GM18511 (cell line): ENCODE results near the gene BCL2L12.

ENCODE experiments used
- ATAC-seq: cut with Tn5 transposase; IDR thresholded peaks from one replicate; pipeline ENCODE4 v1.9.1; 2021; ENCODE audit warnings: mild to moderate bottlenecking, moderate library complexity; ENCODE audit not compliant: unreplicated experiment

Gene BCL2L12

GRCh38 chr19:49684251-49684982 lies 18.7 kb downstream of the BCL2L12 start:
- ATAC-seq: no peak

DNA sequence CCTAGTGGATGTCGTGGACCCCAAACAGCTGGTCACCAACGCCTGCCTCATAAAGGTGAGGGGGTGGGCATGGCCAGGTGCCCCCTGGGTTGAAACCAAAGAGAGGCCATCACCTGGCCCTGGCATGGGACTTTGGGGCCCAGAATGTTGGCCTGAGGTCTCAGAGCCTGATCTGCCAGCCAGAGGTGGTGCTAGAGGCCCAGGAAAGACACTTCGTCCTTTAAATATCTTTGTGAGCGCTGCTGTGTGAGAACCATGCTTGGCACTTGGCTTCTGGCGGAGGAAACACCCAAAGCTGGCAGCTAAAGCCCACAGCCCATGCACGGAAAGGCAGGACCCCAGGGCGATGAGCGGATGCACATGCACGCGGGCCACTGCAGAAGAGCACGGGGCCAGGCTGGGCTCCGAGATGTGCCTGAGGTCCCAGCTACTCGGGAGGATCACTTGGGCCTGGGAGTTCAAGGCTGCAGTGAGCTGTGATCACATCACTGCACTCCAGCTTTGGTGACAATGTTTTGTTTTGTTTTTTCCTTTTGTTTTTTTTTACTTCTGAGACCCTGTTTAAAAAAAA lies 19.3 kb downstream of the BCL2L12 start:
- no peak for ATAC-seq

DNA sequence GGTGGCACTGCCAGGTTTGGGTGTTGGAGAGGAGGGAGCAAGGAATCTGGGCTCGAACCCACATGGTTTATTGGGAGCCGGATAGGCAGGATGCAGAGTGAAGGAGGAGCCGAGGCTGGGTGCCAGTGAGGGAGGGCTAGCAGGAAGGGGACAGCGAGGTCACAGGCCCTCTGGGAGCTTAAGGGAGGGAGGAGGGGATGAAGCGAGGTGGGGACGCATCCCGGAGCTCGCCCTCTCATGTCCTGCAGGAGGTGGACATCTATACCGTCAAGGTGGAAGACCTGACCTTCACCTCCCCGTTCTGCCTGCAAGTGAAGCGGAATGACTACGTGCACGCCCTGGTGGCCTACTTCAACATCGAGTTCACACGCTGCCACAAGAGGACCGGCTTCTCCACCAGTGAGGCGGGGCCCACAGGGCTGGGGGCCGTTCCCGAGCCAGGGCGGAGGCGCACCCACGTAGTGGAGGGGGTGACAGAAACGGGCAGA lies 20.2 kb downstream of the BCL2L12 start:
- ATAC-seq: no peak

DNA sequence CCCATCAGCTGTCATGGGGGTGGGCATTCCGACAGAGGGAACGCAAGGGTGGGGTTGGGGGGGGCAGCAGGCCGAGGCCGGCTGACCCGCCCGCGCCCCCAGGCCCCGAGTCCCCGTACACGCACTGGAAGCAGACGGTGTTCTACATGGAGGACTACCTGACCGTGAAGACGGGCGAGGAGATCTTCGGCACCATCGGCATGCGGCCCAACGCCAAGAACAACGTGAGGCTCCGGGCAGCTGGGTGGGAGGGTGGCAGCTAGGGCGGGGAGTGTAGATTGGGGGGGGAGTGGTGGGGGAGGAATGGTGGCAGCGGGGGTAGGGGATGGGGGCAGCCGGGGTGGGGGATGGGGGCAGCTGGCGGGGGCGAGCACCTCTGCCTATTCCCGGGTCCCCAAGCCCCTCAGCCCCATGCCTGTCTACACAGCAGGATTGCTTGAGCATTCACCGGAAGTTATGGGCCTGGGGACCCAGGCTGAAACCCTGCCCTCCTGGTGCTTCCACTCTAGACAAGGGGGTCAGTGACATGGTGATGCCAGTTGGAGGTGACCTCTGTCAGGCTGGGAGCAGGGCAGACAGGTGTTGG lies 20.9 kb downstream of the BCL2L12 start:
- no peak for ATAC-seq

DNA sequence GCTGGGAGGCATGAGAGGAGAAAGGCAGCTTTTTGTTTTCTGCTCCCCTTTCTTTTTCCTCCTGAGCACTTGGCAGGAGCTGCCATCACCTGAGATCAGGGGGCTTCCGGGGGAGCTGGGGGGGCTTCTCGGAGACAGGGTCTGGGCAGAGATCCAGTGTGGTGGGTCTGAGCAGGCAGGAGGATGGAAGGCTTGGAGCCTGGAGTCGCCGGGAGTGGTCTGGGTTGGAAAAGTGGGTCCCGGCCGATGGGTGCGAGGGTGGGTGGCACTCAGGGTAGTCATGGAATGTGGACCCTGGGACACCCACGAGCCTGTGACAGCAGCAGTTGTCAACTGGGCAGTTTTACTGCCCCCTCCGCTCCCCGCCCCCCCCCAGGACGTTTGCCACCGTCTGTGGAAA lies 21.4 kb downstream of the BCL2L12 start:
- no peak for ATAC-seq

- no peak for ATAC-seq
Measured at GRCh38 chr19:49687566-49688316, 22.0 kb downstream of the BCL2L12 start.

DNA sequence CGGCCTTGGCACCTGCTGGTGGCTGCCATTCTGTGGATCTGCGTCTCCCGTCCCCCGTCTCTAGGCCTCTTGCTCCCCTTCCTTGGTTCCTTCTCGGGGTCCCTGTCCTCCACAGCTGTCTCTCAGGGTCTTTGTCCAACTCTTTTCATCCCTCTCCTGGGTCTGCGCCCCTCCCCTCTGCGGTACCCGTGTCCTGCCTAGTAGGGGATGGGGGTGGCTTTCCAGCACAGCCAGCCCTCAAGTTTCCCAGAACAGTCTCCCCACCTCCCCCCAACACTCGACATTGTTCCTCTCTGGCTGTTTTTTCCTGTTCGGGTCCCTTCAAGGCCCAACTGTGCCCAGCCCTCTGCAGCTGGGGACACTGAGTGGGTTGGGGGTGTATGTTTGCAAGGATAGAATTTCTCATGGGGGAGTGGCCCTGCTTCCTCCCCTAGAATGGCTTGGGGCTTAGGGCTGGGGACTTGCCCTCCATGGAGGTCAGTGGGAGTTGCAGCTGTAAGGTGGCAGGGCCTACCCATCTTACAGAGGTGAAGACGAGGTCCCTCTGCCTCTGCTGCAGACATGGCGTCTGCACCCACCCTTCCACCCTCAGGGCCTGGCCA lies 22.9 kb downstream of the BCL2L12 start:
- ATAC-seq: no peak

DNA sequence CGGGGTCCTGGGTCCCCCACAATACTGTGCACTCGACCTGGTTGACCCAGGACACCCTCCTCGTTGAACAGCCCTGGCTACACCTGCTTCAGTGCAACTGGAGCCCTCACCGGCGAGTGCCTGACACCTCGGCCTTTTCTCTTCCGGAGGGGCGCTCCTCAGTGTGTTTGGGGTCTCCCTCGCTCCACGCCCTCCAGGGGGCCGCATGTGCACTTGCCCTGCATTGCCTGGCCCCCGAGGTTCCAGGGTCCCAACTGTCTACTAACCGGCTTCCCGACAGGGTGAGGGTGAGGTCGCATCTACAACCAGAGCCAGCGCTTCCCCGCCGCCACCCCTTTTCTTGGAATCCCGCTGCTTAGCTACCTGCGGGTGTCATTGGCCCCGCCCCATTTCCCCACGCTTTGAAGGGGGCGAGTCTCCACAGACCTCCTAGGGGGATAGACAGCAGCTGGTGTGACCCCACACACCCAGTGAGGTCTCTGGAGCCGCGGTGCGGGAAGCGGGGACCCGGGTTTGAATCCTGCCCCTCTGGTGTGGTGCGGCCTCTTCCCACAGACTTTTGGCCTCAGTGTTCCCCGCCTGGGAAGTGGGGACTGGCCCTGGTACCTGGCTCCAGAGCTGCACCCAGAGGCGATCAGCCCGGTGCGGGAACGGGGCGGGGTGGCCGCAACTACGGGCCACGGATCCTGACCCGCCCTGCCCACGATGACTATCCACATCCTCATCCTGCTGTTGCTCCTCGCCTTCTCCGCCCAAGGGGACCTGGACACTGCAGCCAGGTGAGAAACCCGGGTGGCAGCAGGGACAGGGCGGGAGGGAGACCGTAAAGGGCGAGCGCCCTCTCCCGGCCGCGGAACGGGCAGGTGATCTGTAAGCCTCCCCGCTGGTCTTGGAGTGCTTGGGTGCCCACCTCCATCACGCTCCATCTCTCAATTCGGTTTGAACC lies 23.7 kb downstream of the BCL2L12 start, which contains the start of gene ADM5:
TSS of gene ADM5 (plus strand) at position 462 of the 946 bp plus-strand sequence. CDS start at position 706, 244 bp downstream.
- ATAC-seq: no peak

DNA sequence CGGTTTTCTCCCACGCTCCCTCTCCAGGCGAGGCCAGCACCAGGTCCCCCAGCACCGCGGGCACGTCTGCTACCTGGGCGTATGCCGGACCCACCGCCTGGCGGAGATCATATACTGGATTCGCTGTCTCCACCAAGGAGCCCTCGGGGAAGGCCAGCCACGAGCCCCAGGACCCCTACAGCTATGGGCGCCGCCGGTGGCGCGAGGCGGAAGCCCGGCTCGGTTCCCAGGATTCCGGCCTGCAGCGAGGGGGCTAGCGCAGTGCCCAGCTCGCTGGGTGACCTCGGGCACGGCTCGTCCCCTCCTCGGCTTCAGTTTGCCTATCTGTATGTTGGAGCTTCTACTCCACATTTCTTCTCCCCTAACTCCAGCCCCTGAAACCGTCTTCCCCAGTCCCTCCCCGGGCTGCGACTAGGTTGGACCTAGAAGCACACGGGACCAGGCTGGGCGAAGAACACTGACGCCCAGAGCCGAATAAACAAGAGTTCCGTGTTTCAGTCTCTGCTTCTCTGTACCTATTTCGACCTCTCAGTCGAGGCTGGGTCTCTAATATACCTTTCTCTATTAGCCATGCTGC lies 24.4 kb downstream of the BCL2L12 start:
- no peak for ATAC-seq

GRCh38 chr19:49690656-49691242 lies 25.0 kb downstream of the BCL2L12 start, which contains the start of gene CPT1C:
Gene CPT1C, plus strand, starts transcription at chr19:49691116. Its CDS starts 1,137 bp downstream, at chr19:49692253.
- no peak for ATAC-seq

- no peak for ATAC-seq
Measured at GRCh38 chr19:49691243-49692146, 25.8 kb downstream of the BCL2L12 start.

DNA sequence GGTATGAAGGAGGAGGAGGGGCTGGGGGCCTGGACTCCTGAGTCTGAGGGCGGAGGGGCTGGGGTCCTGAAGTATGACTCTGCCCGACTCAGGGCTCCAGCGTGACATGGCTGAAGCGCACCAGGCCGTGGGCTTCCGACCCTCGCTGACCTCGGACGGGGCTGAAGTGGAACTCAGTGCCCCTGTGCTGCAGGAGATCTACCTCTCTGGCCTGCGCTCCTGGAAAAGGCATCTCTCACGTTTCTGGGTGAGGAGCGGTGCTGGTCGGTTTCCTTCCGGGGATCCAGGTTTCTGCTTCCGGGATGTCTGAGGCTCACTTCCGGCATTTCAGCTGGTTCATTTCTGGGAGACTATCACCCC lies 26.4 kb downstream of the BCL2L12 start:
- ATAC-seq: no peak

GRCh38 chr19:49696115-49696514 lies 30.4 kb downstream of the BCL2L12 start:
- no peak for ATAC-seq

- no peak for ATAC-seq
Measured at GRCh38 chr19:49696865-49697264, 31.1 kb downstream of the BCL2L12 start.

- no peak for ATAC-seq
Measured at GRCh38 chr19:49699364-49699763, 33.6 kb downstream of the BCL2L12 start.

DNA sequence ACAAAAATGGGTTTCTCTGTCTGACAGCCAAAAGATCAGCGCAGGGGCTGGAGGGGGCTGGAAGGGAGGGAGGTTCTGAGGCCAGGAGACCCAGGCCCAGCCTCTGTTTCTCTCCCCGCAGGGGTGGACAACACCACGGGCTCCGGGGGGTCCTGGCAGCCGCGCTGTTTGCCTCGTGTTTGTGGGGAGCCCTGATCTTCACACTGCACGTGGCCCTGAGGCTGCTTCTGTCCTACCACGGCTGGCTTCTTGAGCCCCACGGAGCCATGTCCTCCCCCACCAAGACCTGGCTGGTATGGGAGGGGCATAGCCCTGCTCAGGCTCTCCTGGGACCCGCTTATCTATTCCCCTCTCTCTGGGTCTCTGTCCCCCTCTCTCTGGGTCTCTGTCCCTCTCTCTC lies 34.8 kb downstream of the BCL2L12 start:
- ATAC-seq: no peak

GRCh38 chr19:49701271-49701786 lies 35.6 kb downstream of the BCL2L12 start:
- no peak for ATAC-seq
